ENCODE measurements around the gene SLC12A7.

GRCh38 chr5:1044117-1044516 is 67.7 kb downstream of the SLC12A7 start:
- TF ChIP-seq CTCF (optimal IDR thresholded peaks at IDR 0.05 in 1 of 3, IDR thresholded peaks at IDR 0.05 in 1 of 3, conservative IDR thresholded peaks at IDR 0.05 in 1 of 3; ENCODE audit: extremely low read depth in 1 of 3, insufficient read depth in 2 of 3, low read length in 3 of 3) (no peak), EZH2 (IDR thresholded peaks at IDR 0.05; ENCODE audit: low read length) (no peak)

All from keratinocyte (primary cell).